ENCODE data around the gene SETSIP.

- TF ChIP-seq POLR2A (IDR thresholded peaks at IDR 0.05), result no peak
- no peak for TF ChIP-seq CTCF (IDR thresholded peaks at IDR 0.05)
Measured at GRCh38 chr1:92051948-92052347, 23.3 kb downstream of the SETSIP start.

All from stomach (tissue), 4 donors.